Right lobe of liver (tissue), 6 donors: ENCODE data around the gene GLRX2. TPM values are rescaled to one million over a fixed set of nuclear protein-coding genes. Genes with fewer than 3 reads are reported as not detected.
A peak's percentile ranks its signal among the peaks of the same experiment; 100 is the strongest.

Experiments used
- ATAC-seq, 4 donors: fragments of 200-7000 bp; cut with Tn5 transposase; one replicate each; pipeline ENCODE4 v1.9.1; 2020; ENCODE audit warnings: mild to moderate bottlenecking in 4 of 4, moderate library complexity in 4 of 4
- DNase-seq, 3 donors: peaks; one replicate each; pipeline ENCODE4 v3.0.0-alpha.2; 2020
- H3K27ac ChIP-seq, 3 donors: fragments of 200-600 bp; one replicate each; pipeline ENCODE4 v1.8.0; 2022
- H3K27me3 ChIP-seq, 2 donors: fragments of 200-600 bp; one replicate each; pipeline ENCODE4 v1.8.0; 2022
- H3K36me3 ChIP-seq, 4 donors: fragments of 200-600 bp; sonication (generic) in 1 of 4; one replicate each; pipeline versions ENCODE4 v1.5.1 to v1.8.0; 2017 to 2022; ENCODE audit warnings: control low read depth in 1 of 4
- H3K4me1 ChIP-seq, 4 donors: fragments of 200-600 bp; sonication (generic) in 1 of 4; one replicate each; pipeline versions ENCODE4 v1.5.1 to v1.8.0; 2017 to 2022; ENCODE audit warnings: control low read depth in 1 of 4
- H3K4me3 ChIP-seq, 3 donors: fragments of 200-600 bp; one replicate each; pipeline ENCODE4 v1.8.0; 2022
- H3K9me3 ChIP-seq, 4 donors: fragments of 200-600 bp; sonication (generic) in 1 of 4; one replicate each; pipeline versions ENCODE4 v1.5.1 to v1.8.0; 2017 to 2022; ENCODE audit warnings: control low read depth in 1 of 4
- CTCF ChIP-seq, 4 donors: fragments of 200-600 bp in 3 of 4; fragments of 450-650 bp in 1 of 4; IDR thresholded peaks; one replicate each; pipeline versions ENCODE4 v1.5.1 to v1.8.0; 2016 to 2022; ENCODE audit warnings: antibody characterized with exemption in 4 of 4, mild to moderate bottlenecking in 2 of 4
- POLR2A ChIP-seq: fragments of 450-650 bp; IDR thresholded peaks from one replicate; pipeline ENCODE4 v1.6.1; 2017; ENCODE audit warnings: antibody characterized with exemption, mild to moderate bottlenecking
- WGBS: methylation state at CpG from one replicate; pipeline ENCODE4 v1.1.6; 2018; ENCODE audit warnings: low coverage, low lambda C conversion rate; ENCODE audit not compliant: insufficient coverage; ENCODE audit errors: missing lambda C conversion rate; 5-methylcytosine and 5-hydroxymethylcytosine counted together
- intact Hi-C, 2 donors: fragments of 100-400 bp; cut with DNase I; formaldehyde crosslinking; loops; one replicate each; pipeline versions ENCODE4 v1.11.2 to v1.14.1; 2022
- long read RNA-seq: library from polyadenylated mRNA; unstranded; transcript quantifications from one replicate; pipeline ENCODE4 v2.0.0, GENCODE V29; 2019
- total RNA-seq, 6 experiments: library from RNA; depleted of rRNA in 2 of 6; stranded (reverse); fragments of >200 nt in 2 of 6; fragmentation: NEBNext Ultra II Directional in 3 of 6; extraction: Animal tissue kit (Norgen Biotek cat#: 25700) in 3 of 6; gene quantifications; one replicate each; pipeline versions ENCODE4 v1.1.0 to v1.2.4, GENCODE V29; 2016 to 2023
- donor health status: DM: no; HTN: yes; CAD: no.
- donor health status: DM: no; HTN: no; CAD: no.
- donor health status: DM: no; HTN: no; CAD: no.
- donor health status: DM: no; HTN: yes; CAD: no.
- donor health status: DM: no; HTN: yes; CAD: no.

The GLRX2 gene
- 10 to 100 TPM in 5 of 6 experiments, 1 to 10 TPM in 1; 9.5 to 20.1 (median 12.1) TPM for total RNA-seq
- long read RNA-seq, transcript GLRX2-201 (4 exons, 701 nt) = major isoform, 10 of 11 reads
- long read RNA-seq, partial matches to known transcripts = 0 of 11 reads
- long read RNA-seq, other reads (novel, unspliced or antisense) = 1 of 11 reads

GRCh38 chr1:193104907-193105820, at the start of gene GLRX2:
TSS of gene GLRX2 (minus strand) at chr1:193105414. CDS start at chr1:193105382, 32 bp downstream.
- peak; percentile 92 to 94 (median 93) for DNase-seq
- H3K27ac ChIP-seq = peak within 1 kb of the TSS; percentile 69 to 86 (median 78)
- intact Hi-C loops = no loop called here
- peak within 1 kb of the TSS; percentile 83 to 96 (median 89) for H3K4me3 ChIP-seq
- no peaks in the 10 kb centered on the region for H3K9me3 ChIP-seq
- peaks cover 0 to 8% (median 4%) of the 10 kb centered on the region in 4 donors for H3K4me1 ChIP-seq
- H3K36me3 ChIP-seq = peaks cover 0 to 4% (median 0%) of the 10 kb centered on the region in 4 donors
- no peaks in the 10 kb centered on the region for H3K27me3 ChIP-seq
- TF ChIP-seq POLR2A = peak; percentile 93
- TF ChIP-seq CTCF (IDR thresholded peaks at IDR 0.05) = peak in 2 of 4 donors; percentile 3 to 13
- peak; percentile 95 to 99 (median 97) for ATAC-seq
- WGBS = 0% methylated on average over 12 of the region's 73 CpGs

DNA sequence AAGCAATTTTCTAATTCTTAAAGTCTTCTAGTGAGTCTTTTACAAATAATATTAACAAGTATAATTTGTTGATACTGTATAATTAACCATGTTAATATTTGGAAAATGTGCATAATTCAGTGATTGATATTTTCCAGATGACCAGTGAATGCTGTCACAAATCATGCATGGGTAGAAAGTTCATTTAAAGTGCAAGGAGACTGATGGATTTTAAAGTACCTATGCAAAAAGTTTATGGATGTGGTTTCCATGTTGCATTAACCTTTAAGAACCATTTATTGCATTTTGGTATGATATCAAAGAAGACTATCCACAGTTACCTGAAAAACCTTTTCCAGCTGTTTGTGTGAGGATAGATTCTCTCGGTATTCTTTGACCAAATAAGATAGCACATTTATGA, 39.8 kb upstream of the GLRX2 start:
- Histone ChIP-seq H3K4me1 (no peaks in the 10 kb centered on the region), H3K36me3 (peaks cover 0 to 53% (median under 1%) of the 10 kb centered on the region in 4 donors)

DNA sequence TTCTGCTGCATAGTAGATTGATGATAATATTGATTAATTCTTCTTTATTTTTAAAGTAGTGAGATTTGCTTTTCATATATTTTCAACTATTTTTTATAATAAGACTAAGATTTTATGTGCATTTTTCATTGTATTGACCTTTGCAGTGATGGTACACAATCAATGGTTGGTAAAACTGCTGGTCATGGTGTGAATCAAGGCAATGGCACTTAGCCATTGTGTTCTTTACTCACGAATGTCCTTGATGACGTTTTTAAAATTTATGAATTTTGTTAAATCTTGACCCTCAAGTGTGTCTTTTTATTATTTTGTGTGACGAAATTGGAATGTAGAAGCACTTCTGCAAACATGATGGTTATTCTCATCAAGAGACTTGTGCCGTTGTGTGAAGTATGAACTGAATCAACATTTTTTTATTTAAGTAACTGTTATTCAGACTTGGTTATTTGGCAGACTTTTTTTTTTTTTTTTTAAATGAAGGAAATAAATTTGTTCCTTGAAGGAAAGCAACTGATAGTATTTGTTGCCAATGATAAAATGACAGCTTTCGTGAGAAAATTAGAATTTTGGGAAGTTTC, 39.2 kb upstream of the GLRX2 start:
- TF ChIP-seq CTCF (IDR thresholded peaks at IDR 0.05) (no peak), POLR2A (no peak)
- no peak overlapping the region for H3K4me3 ChIP-seq
- DNase-seq (no peak), ATAC-seq (no peak)
- no peaks in the 10 kb centered on the region for H3K4me1 ChIP-seq
- H3K27me3 ChIP-seq = no peaks in the 10 kb centered on the region
- H3K9me3 ChIP-seq = no peaks in the 10 kb centered on the region
- H3K27ac ChIP-seq = no peak overlapping the region
- WGBS = 76% methylated on average over 5 of the region's 5 CpGs
- H3K36me3 ChIP-seq = peaks cover 0 to 53% (median 0%) of the 10 kb centered on the region in 4 donors
- intact Hi-C loops = no loop called here

More for the DNA sequence above, 39.8 kb upstream of the GLRX2 start:
- Histone ChIP-seq H3K4me3 (no peak overlapping the region), H3K27ac (no peak overlapping the region), H3K9me3 (no peaks in the 10 kb centered on the region), H3K27me3 (no peaks in the 10 kb centered on the region)
- ATAC-seq (no peak), DNase-seq (no peak)
- no peak for TF ChIP-seq CTCF (IDR thresholded peaks at IDR 0.05)
- TF ChIP-seq POLR2A = no peak
- WGBS = 92% methylated on average over 1 of the region's 1 CpG
- intact Hi-C loops = no loop called here

DNA sequence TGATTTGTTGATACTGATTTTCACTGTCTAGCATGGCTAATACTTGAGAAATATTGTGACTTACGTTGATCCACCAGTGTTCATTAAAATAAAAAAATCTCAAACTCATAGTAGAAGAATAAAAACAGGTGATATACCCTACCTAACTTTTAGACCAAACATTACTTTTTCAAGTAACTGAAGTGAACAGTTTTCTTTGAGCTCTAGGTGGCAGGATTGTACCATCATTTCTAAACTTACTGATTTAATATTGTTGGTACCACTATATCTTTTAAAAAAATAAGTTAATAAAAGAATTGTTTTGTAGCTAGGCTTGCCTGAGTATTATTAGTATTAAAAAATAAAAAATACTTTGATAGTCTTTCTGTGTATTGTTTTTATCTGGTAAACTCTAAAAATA, 38.1 kb upstream of the GLRX2 start:
- intact Hi-C loops = no loop called here
- WGBS = 70% methylated on average over 1 of the region's 1 CpG
- no peaks in the 10 kb centered on the region for H3K4me1 ChIP-seq
- peaks cover 0 to 53% (median 0%) of the 10 kb centered on the region in 4 donors for H3K36me3 ChIP-seq
- H3K27me3 ChIP-seq = no peaks in the 10 kb centered on the region
- H3K4me3 ChIP-seq = no peak overlapping the region
- TF ChIP-seq CTCF (IDR thresholded peaks at IDR 0.05) (peak; percentile 17 to 40 (median 33)), POLR2A (no peak)
- ATAC-seq = no peak
- no peak for DNase-seq
- no peaks in the 10 kb centered on the region for H3K9me3 ChIP-seq
- H3K27ac ChIP-seq = no peak overlapping the region
